GM12878 (cell line): Measurements from ENCODE around the gene FFAR2. TPM values are rescaled to one million over a fixed set of nuclear protein-coding genes. Genes with fewer than 3 reads are reported as not detected.

ENCODE experiments used
- ATF7 ChIP-seq: fragments of 450-650 bp; IDR thresholded peaks from 2 replicates; pipeline ENCODE4 v1.6.1; 2016; ENCODE audit warnings: low read depth, mild to moderate bottlenecking
- BMI1 ChIP-seq: fragments of 450-650 bp; IDR thresholded peaks from 2 replicates; pipeline ENCODE4 v1.6.1; 2016; ENCODE audit warnings: mild to moderate bottlenecking, moderate library complexity, borderline replicate concordance
- CBX3 ChIP-seq: fragments of 200-600 bp; sonication (generic); IDR thresholded peaks from 2 replicates; pipeline ENCODE4 v1.6.1; 2016; ENCODE audit warnings: low read depth, borderline replicate concordance
- CBX5 ChIP-seq: sonication (generic); IDR thresholded peaks from 2 replicates; pipeline ENCODE4 v1.6.1; 2016; ENCODE audit warnings: low read depth, moderate library complexity, mild to moderate bottlenecking, inconsistent platforms
- CHD1 ChIP-seq: IDR thresholded peaks from 2 replicates; pipeline ENCODE4 v1.6.1; 2012; ENCODE audit warnings: low read depth, low read length, improper control_type of control experiment
- EED ChIP-seq: sonication (generic); IDR thresholded peaks from 2 replicates; pipeline ENCODE4 v1.6.1; 2016; ENCODE audit warnings: antibody characterized with exemption, low read depth
- GABPA ChIP-seq: IDR thresholded peaks from 2 replicates; pipeline ENCODE4 v1.6.1; 2014; ENCODE audit warnings: antibody characterized with exemption, low read depth, mild to moderate bottlenecking, inconsistent platforms
- GATAD2B ChIP-seq: fragments of 450-650 bp; conservative IDR thresholded peaks from 2 replicates; pipeline ENCODE4 v1.6.1; 2017; ENCODE audit warnings: low read depth, mild to moderate bottlenecking, moderate library complexity
- IKZF2 ChIP-seq, 2 experiments: fragments of 450-650 bp; IDR thresholded peaks; 2 replicates each; pipeline ENCODE4 v1.6.1; 2017; ENCODE audit warnings: mild to moderate bottlenecking in 2 of 2, moderate library complexity in 2 of 2
- MTA2 ChIP-seq: fragments of 450-650 bp; IDR thresholded peaks from 2 replicates; pipeline ENCODE4 v1.6.1; 2016; ENCODE audit warnings: low read depth, mild to moderate bottlenecking, moderate library complexity
- NR2F1 ChIP-seq: fragments of 450-650 bp; conservative IDR thresholded peaks from 2 replicates; pipeline ENCODE4 v1.6.1; 2017; ENCODE audit warnings: mild to moderate bottlenecking
- RAD21 ChIP-seq: IDR thresholded peaks from 2 replicates; pipeline ENCODE4 v1.6.1; 2011; ENCODE audit warnings: mild to moderate bottlenecking, low read depth, low read length, moderate library complexity; ENCODE audit not compliant: insufficient read depth
- SREBF2 ChIP-seq: IDR thresholded peaks from 2 replicates; pipeline ENCODE4 v1.6.1; 2012; ENCODE audit warnings: mild to moderate bottlenecking, low read length
- SUZ12 ChIP-seq: fragments of 200-600 bp; sonication (generic); IDR thresholded peaks from one replicate; pipeline ENCODE4 v1.6.1; 2018; ENCODE audit warnings: antibody characterized with exemption, mild to moderate bottlenecking; ENCODE audit not compliant: unreplicated experiment
- TCF7 ChIP-seq: IDR thresholded peaks from 2 replicates; pipeline ENCODE4 v1.6.1; 2014; ENCODE audit warnings: antibody characterized with exemption, borderline replicate concordance
- ZNF207 ChIP-seq: fragments of 450-650 bp; IDR thresholded peaks from 2 replicates; pipeline ENCODE4 v1.6.1; 2014; ENCODE audit warnings: antibody characterized with exemption, mild to moderate bottlenecking, borderline replicate concordance
- polyA plus RNA-seq, 11 experiments: library from polyadenylated mRNA; depleted of rRNA in 4 of 11; unstranded in 6 of 11; stranded (reverse) in 5 of 11; fragments of >200 nt; fragmentation: Nextera tagmentation in 4 of 11; fragmentation: Illumina TruSeq in 1 of 11; extraction: Ambion mirVana in 4 of 11; extraction: Trizol in 1 of 11; gene quantifications; 1 replicate in 1 of 11; 2 replicates in 10 of 11; pipeline versions ENCODE4 v1.2.1 to v1.2.3, GENCODE V29; 2011 to 2016; ENCODE audit warnings: inconsistent platforms in 2 of 11, missing spikeins in 2 of 11, low read depth in 1 of 11
- total RNA-seq, 4 experiments: library from RNA; depleted of rRNA in 3 of 4; stranded (reverse); fragments of >200 nt in 3 of 4; fragmentation: Illumina TruSeq in 1 of 4; extraction: Trizol in 1 of 4; gene quantifications; 2 replicates each; pipeline versions ENCODE4 v1.2.1 to v1.2.3, GENCODE V29; 2013 to 2021
- TF ChIP-seq, protein P1 (sequence below): fragments of 450-650 bp; IDR thresholded peaks from 2 replicates; pipeline ENCODE4 v1.6.1; 2016; ENCODE audit warnings: mild to moderate bottlenecking, moderate library complexity, borderline replicate concordance
- TF ChIP-seq, protein P2 (sequence below): IDR thresholded peaks from 2 replicates; pipeline ENCODE4 v1.6.1; 2012; ENCODE audit warnings: low read length, inconsistent platforms
- TF ChIP-seq, protein P3 (sequence below): fragments of 150-350 bp; IDR thresholded peaks from 2 replicates; pipeline ENCODE4 v1.6.1; 2016; ENCODE audit warnings: low read depth, low read length
- TF ChIP-seq, protein P4 (sequence below): IDR thresholded peaks from 2 replicates; pipeline ENCODE4 v1.6.1; 2011; ENCODE audit warnings: mild to moderate bottlenecking, low read depth, low read length, moderate library complexity; ENCODE audit not compliant: insufficient replicate concordance

Gene FFAR2
- total and polyA plus RNA-seq, 10 of the 15 experiments (the other 5 are each of a cell fraction or from before 2014, with no cell fraction given), result 0.05 to 4.0 (median 2.1) TPM

DNA sequence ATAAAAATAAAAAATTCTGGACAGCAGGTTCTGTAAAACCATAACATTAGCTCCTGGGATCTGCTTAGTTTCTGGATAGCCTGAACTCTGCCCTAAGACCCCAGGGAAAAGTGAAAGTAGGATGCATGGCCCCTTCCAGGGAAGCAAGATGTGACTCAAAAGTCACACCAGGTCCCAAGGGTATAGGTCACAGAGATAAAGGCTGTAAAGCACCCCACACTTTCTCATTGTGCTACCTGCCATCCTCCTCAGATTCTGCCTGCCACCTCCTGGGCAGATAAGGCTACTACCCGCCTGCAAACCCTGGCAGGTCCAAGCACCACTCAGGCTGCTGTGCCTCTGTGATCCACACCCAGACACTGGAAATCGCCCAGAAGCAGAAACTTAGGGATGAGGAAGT lies 20.6 kb downstream of the FFAR2 start (continued):
- TF ChIP-seq, protein P1, sequence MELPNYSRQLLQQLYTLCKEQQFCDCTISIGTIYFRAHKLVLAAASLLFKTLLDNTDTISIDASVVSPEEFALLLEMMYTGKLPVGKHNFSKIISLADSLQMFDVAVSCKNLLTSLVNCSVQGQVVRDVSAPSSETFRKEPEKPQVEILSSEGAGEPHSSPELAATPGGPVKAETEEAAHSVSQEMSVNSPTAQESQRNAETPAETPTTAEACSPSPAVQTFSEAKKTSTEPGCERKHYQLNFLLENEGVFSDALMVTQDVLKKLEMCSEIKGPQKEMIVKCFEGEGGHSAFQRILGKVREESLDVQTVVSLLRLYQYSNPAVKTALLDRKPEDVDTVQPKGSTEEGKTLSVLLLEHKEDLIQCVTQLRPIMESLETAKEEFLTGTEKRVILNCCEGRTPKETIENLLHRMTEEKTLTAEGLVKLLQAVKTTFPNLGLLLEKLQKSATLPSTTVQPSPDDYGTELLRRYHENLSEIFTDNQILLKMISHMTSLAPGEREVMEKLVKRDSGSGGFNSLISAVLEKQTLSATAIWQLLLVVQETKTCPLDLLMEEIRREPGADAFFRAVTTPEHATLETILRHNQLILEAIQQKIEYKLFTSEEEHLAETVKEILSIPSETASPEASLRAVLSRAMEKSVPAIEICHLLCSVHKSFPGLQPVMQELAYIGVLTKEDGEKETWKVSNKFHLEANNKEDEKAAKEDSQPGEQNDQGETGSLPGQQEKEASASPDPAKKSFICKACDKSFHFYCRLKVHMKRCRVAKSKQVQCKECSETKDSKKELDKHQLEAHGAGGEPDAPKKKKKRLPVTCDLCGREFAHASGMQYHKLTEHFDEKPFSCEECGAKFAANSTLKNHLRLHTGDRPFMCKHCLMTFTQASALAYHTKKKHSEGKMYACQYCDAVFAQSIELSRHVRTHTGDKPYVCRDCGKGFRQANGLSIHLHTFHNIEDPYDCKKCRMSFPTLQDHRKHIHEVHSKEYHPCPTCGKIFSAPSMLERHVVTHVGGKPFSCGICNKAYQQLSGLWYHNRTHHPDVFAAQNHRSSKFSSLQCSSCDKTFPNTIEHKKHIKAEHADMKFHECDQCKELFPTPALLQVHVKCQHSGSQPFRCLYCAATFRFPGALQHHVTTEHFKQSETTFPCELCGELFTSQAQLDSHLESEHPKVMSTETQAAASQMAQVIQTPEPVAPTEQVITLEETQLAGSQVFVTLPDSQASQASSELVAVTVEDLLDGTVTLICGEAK, result no peak
- TF ChIP-seq, protein P2, sequence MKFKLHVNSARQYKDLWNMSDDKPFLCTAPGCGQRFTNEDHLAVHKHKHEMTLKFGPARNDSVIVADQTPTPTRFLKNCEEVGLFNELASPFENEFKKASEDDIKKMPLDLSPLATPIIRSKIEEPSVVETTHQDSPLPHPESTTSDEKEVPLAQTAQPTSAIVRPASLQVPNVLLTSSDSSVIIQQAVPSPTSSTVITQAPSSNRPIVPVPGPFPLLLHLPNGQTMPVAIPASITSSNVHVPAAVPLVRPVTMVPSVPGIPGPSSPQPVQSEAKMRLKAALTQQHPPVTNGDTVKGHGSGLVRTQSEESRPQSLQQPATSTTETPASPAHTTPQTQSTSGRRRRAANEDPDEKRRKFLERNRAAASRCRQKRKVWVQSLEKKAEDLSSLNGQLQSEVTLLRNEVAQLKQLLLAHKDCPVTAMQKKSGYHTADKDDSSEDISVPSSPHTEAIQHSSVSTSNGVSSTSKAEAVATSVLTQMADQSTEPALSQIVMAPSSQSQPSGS, result peak; percentile 76
- peak; percentile 68; the same call in 1 of the 2 replicates for TF ChIP-seq ZNF207
- no peak for TF ChIP-seq SUZ12
- TF ChIP-seq BMI1, result 0 out of 2 replicates have a peak, but pooled peaks have one; percentile 12
- TF ChIP-seq NR2F1, result peak; percentile 91
- TF ChIP-seq, protein P3, sequence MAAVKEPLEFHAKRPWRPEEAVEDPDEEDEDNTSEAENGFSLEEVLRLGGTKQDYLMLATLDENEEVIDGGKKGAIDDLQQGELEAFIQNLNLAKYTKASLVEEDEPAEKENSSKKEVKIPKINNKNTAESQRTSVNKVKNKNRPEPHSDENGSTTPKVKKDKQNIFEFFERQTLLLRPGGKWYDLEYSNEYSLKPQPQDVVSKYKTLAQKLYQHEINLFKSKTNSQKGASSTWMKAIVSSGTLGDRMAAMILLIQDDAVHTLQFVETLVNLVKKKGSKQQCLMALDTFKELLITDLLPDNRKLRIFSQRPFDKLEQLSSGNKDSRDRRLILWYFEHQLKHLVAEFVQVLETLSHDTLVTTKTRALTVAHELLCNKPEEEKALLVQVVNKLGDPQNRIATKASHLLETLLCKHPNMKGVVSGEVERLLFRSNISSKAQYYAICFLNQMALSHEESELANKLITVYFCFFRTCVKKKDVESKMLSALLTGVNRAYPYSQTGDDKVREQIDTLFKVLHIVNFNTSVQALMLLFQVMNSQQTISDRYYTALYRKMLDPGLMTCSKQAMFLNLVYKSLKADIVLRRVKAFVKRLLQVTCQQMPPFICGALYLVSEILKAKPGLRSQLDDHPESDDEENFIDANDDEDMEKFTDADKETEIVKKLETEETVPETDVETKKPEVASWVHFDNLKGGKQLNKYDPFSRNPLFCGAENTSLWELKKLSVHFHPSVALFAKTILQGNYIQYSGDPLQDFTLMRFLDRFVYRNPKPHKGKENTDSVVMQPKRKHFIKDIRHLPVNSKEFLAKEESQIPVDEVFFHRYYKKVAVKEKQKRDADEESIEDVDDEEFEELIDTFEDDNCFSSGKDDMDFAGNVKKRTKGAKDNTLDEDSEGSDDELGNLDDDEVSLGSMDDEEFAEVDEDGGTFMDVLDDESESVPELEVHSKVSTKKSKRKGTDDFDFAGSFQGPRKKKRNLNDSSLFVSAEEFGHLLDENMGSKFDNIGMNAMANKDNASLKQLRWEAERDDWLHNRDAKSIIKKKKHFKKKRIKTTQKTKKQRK, result no peak
- peak; percentile 97 for TF ChIP-seq IKZF2 (IDR thresholded peaks at IDR 0.05)
- no peak for TF ChIP-seq CHD1
- no peak for TF ChIP-seq SREBF2
- TF ChIP-seq TCF7, result no peak
- TF ChIP-seq MTA2, result peak; percentile 65; the same call in 1 of the 2 replicates
- no peak for TF ChIP-seq GABPA
- TF ChIP-seq CBX5, result peak; percentile 47; the same call in 1 of the 2 replicates
- TF ChIP-seq GATAD2B, result peak; percentile 94
- TF ChIP-seq ATF7, result peak; percentile 62
- no peak for TF ChIP-seq CBX3
- TF ChIP-seq, protein P4, sequence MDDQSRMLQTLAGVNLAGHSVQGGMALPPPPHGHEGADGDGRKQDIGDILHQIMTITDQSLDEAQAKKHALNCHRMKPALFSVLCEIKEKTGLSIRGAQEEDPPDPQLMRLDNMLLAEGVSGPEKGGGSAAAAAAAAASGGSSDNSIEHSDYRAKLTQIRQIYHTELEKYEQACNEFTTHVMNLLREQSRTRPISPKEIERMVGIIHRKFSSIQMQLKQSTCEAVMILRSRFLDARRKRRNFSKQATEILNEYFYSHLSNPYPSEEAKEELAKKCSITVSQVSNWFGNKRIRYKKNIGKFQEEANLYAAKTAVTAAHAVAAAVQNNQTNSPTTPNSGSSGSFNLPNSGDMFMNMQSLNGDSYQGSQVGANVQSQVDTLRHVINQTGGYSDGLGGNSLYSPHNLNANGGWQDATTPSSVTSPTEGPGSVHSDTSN, result no peak
- peak; percentile 99 for TF ChIP-seq RAD21
- TF ChIP-seq EED, result peak; percentile 95
